Upper lobe of left lung (tissue), 4 donors: ENCODE results near the gene NFKB1.

ENCODE experiments used
- CTCF ChIP-seq, 6 experiments: fragments of 450-650 bp in 4 of 6; fragments of 200-600 bp in 2 of 6; sonication (generic) in 2 of 6; IDR thresholded peaks; one replicate each; pipeline ENCODE4 v1.5.1; 2016 to 2019; ENCODE audit warnings: antibody characterized with exemption in 6 of 6
- POLR2A ChIP-seq, 4 donors: fragments of 450-650 bp; IDR thresholded peaks; one replicate each; pipeline ENCODE4 v1.5.1; 2016 to 2017; ENCODE audit warnings: antibody characterized with exemption in 4 of 4, mild to moderate bottlenecking in 2 of 4
- POLR2AphosphoS5 ChIP-seq, 2 donors: sonication (generic); formaldehyde crosslinking; IDR thresholded peaks; one replicate each; pipeline ENCODE4 v1.5.1; 2017; ENCODE audit warnings: antibody characterized with exemption in 2 of 2

DNA sequence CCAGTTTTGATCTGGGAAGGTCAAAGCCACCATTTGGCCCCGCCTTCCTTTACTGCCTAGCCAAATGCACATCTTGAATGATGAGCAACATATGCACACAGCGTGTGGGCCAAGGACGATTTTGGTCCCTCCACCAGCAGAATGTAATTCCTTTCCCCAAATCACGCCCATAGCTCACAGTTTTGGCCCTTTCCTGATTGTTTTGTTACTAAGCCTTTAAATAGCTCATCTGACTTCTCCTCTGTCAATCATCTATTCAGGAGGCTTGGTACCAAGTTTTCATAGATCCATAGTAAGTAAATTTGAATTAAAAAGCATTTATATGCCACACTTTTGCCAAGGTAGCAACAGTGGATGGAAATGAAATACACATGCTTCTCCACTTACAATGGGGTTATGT, 123.3 kb downstream of the NFKB1 start:
- no peak for TF ChIP-seq CTCF (IDR thresholded peaks at IDR 0.05)
- TF ChIP-seq POLR2AphosphoS5 (IDR thresholded peaks at IDR 0.05): no peak
- no peak for TF ChIP-seq POLR2A (IDR thresholded peaks at IDR 0.05)
